RWPE2 (cell line): ENCODE results near the gene FOSB.

Experiments
- ATAC-seq: fragments of 200-7000 bp; cut with Tn5 transposase; 3 replicates; pipeline ENCODE4 v1.9.1; 2021; ENCODE audit warnings: low read depth
- DNase-seq: peaks from one replicate; pipeline ENCODE4 v3.0.0-alpha.2; 2020; ENCODE audit warnings: low spot score
- H3K27ac ChIP-seq: fragments of 450-650 bp; 2 replicates; pipeline ENCODE4 v1.5.1; 2017; ENCODE audit warnings: mild to moderate bottlenecking; ENCODE audit not compliant: poor library complexity, severe bottlenecking
- H3K27me3 ChIP-seq: fragments of 250-450 bp; sonication (Bioruptor Pico); 2 replicates; pipeline ENCODE4 v1.5.1; 2021; ENCODE audit warnings: mild to moderate bottlenecking, moderate library complexity; ENCODE audit not compliant: insufficient read depth, poor library complexity, severe bottlenecking
- H3K36me3 ChIP-seq: fragments of 250-450 bp; sonication (Bioruptor Pico); 2 replicates; pipeline ENCODE4 v1.5.1; 2020; ENCODE audit warnings: low read depth, mild to moderate bottlenecking, moderate library complexity
- H3K4me1 ChIP-seq: fragments of 250-450 bp; sonication (Bioruptor Pico); 2 replicates; pipeline ENCODE4 v1.5.1; 2021; ENCODE audit warnings: mild to moderate bottlenecking, moderate library complexity; ENCODE audit not compliant: insufficient read depth, poor library complexity, severe bottlenecking
- H3K4me3 ChIP-seq: fragments of 250-450 bp; sonication (Bioruptor Pico); 2 replicates; pipeline ENCODE4 v1.5.1; 2021; ENCODE audit warnings: mild to moderate bottlenecking, moderate library complexity; ENCODE audit not compliant: severe bottlenecking
- H3K9me3 ChIP-seq: fragments of 250-450 bp; sonication (Bioruptor Pico); 2 replicates; pipeline ENCODE4 v1.5.1; 2021; ENCODE audit warnings: mild to moderate bottlenecking, moderate library complexity; ENCODE audit not compliant: severe bottlenecking
- TF ChIP-seq, protein P1 (sequence below): fragments of 450-650 bp; IDR thresholded peaks from one replicate; pipeline ENCODE4 v1.5.1; 2017; ENCODE audit warnings: mild to moderate bottlenecking, moderate library complexity; ENCODE audit not compliant: poor library complexity, severe bottlenecking

Gene FOSB

GRCh38 chr19:45475537-45476291 lies 7.9 kb downstream of the FOSB start:
- H3K27ac ChIP-seq, result no peak overlapping the region
- no peaks in the 10 kb centered on the region for H3K27me3 ChIP-seq
- no peaks in the 10 kb centered on the region for H3K4me1 ChIP-seq
- DNase-seq (no peak), ATAC-seq (no peak)
- no peak overlapping the region for H3K4me3 ChIP-seq
- H3K36me3 ChIP-seq, result no peaks in the 10 kb centered on the region
- H3K9me3 ChIP-seq, result no peaks in the 10 kb centered on the region
- TF ChIP-seq, protein P1, sequence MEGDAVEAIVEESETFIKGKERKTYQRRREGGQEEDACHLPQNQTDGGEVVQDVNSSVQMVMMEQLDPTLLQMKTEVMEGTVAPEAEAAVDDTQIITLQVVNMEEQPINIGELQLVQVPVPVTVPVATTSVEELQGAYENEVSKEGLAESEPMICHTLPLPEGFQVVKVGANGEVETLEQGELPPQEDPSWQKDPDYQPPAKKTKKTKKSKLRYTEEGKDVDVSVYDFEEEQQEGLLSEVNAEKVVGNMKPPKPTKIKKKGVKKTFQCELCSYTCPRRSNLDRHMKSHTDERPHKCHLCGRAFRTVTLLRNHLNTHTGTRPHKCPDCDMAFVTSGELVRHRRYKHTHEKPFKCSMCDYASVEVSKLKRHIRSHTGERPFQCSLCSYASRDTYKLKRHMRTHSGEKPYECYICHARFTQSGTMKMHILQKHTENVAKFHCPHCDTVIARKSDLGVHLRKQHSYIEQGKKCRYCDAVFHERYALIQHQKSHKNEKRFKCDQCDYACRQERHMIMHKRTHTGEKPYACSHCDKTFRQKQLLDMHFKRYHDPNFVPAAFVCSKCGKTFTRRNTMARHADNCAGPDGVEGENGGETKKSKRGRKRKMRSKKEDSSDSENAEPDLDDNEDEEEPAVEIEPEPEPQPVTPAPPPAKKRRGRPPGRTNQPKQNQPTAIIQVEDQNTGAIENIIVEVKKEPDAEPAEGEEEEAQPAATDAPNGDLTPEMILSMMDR, result no peak

GRCh38 chr19:45476304-45476703 lies 8.5 kb downstream of the FOSB start:
- TF ChIP-seq, protein P1, result no peak
- H3K27me3 ChIP-seq, result no peaks in the 10 kb centered on the region
- DNase-seq (no peak), ATAC-seq (no peak)
- H3K4me1 ChIP-seq, result no peaks in the 10 kb centered on the region
- H3K4me3 ChIP-seq, result no peak overlapping the region
- H3K27ac ChIP-seq, result no peak overlapping the region
- no peaks in the 10 kb centered on the region for H3K9me3 ChIP-seq
- H3K36me3 ChIP-seq, result no peaks in the 10 kb centered on the region

- no peak for ATAC-seq
- TF ChIP-seq, protein P1, result no peak
- Histone ChIP-seq H3K36me3 (no peaks in the 10 kb centered on the region), H3K4me3 (no peak overlapping the region), H3K4me1 (no peaks in the 10 kb centered on the region), H3K9me3 (no peaks in the 10 kb centered on the region), H3K27me3 (no peaks in the 10 kb centered on the region), H3K27ac (peak overlapping the region; percentile 88)
- no peak for DNase-seq
Observed at GRCh38 chr19:45477186-45477585, 9.4 kb downstream of the FOSB start.

- H3K36me3 ChIP-seq, result no peaks in the 10 kb centered on the region
- peak overlapping the region; percentile 88 for H3K27ac ChIP-seq
- DNase-seq (no peak), ATAC-seq (peak; percentile 49)
- TF ChIP-seq, protein P1, result no peak
- H3K4me3 ChIP-seq, result peak overlapping the region; percentile 45
- H3K9me3 ChIP-seq, result no peaks in the 10 kb centered on the region
- H3K4me1 ChIP-seq, result no peaks in the 10 kb centered on the region
- no peaks in the 10 kb centered on the region for H3K27me3 ChIP-seq
Observed at GRCh38 chr19:45477713-45478453, 10.1 kb downstream of the FOSB start.
